GM20000 (cell line): ENCODE results near the gene IL19.

Experiments
- DNase-seq: peaks from one replicate; pipeline ENCODE4 v3.0.0; 2012; ENCODE audit warnings: low spot score
- CTCF ChIP-seq: IDR thresholded peaks from 2 replicates; pipeline ENCODE4 v1.5.1; 2012; ENCODE audit warnings: mild to moderate bottlenecking, control low read depth; ENCODE audit errors: extremely low read depth, missing control alignments

The IL19 gene

GRCh38 chr1:206735553-206736031 is 35.0 kb upstream of the IL19 start:
- TF ChIP-seq CTCF, result no peak
- DNase-seq, result no peak

GRCh38 chr1:206736878-206737728 is 33.5 kb upstream of the IL19 start:
- no peak for DNase-seq
- TF ChIP-seq CTCF, result no peak

GRCh38 chr1:206737729-206738201 is 32.8 kb upstream of the IL19 start:
- no peak for DNase-seq
- TF ChIP-seq CTCF, result no peak

- no peak for DNase-seq
- no peak for TF ChIP-seq CTCF
Measured at GRCh38 chr1:206738370-206739366, 31.9 kb upstream of the IL19 start.

GRCh38 chr1:206739411-206740076 is 31.0 kb upstream of the IL19 start:
- peak; percentile 84 for DNase-seq
- TF ChIP-seq CTCF, result no peak

DNA sequence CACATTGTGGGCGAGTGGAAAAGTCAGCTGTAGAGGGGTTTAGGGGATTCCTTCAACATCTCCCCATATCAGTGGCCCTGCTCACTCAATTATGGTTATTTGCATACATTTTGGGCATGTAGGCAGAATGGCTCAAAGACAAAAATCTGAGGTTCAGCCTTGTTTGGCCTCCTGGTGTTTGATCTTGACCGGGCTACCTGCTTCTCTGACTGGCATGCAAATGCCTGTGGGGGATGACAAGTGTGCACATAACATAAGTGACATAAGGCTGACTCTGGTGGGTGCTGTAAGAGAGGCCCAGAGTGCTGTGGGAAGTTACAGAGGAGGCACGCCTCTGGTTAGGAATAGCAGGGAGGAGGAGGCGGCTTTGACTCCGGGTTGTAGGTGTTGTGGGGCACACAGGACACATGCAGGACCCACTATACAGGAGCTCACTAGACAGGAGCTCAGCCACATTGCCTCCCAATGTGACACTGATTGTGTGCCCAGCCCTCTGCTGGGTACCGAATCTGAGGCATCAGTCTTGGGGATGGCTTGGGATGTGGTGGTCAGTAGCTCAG is 29.4 kb upstream of the IL19 start:
- no peak for TF ChIP-seq CTCF
- no peak for DNase-seq
